ENCODE data around the gene SLC2A13. TPM values are rescaled to one million over a fixed set of nuclear protein-coding genes. Genes with fewer than 3 reads are reported as not detected.

SLC2A13 gene
- 2.4 to 3.9 TPM (median 3.7 TPM) in 5 replicates for total RNA-seq (2022; extraction: Qiagen RNA extraction; ENCODE audit: low read depth)

DNA sequence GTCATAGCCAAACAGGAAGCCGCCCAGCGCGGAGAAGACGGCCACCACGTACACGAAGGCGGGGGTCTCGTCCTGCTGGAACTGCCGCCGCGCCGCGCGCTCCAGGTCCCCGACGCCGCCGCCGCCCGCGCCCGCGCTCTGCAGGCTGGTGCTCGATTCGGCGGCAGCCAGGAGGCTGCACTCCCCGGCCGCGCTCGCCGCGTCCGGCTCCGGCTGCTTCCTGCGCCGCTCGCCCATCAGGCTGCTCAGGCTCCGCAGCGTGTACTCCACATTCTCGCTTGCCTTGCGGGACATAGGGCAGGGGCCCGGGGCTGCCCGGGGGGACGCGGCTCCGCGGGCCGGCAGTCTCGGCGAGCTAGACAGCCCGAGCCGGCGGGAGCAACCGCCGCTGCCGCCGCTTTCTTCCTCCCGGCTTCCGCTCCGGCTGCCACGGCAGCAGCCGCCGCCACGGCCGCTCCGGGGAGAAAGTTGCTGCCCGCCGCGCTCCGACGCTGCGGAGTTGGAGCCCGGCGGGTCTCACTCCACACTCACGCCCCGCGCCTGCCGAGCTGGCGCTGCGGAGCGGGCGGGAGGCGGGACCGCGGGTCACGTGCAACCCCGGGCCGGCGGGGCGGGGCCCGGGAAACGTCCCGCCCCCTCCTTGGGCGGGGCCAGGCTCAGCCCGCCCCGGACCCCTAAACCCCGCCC, at the start of gene SLC2A13:
Gene SLC2A13, minus strand, starts transcription at position 567 of the 687 bp plus-strand sequence. Its CDS starts 273 bp downstream, at position 294.

Other genes with a start within 250 kb of the SLC2A13 start
- gene LRRK2, start 118.9 kb upstream of the SLC2A13 start, total RNA-seq (2022; extraction: Qiagen RNA extraction; ENCODE audit: low read depth), result 0.86 to 2.2 TPM (median 1.9 TPM) in 5 replicates